RWPE1 (cell line): ENCODE results near the gene PRR20A.
"Not testable (repeated sequence)": the region's sequence is repeated elsewhere in the genome, so short reads cannot be mapped to it uniquely, and the experiment has no call there.

ENCODE experiments used
- CTCF ChIA-PET: fragments of 350-600 bp; sonication (Branson Sonifier 250); formaldehyde crosslinking; extraction: SDS; loops from one replicate; lab custom pipeline; 2021; lab: Yijun Ruan, JAX
- POLR2A ChIA-PET: fragments of 400-600 bp; formaldehyde crosslinking; extraction: SDS; loops from one replicate; lab custom pipeline; 2020; ENCODE audit warnings: antibody characterized with exemption; ENCODE audit not compliant: low non-redundant PET; lab: Yijun Ruan, JAX
- DNase-seq: peaks from one replicate; pipeline ENCODE4 v3.0.0; 2012; ENCODE audit warnings: low spot score
- H3K27ac ChIP-seq: fragments of 450-650 bp; 2 replicates; pipeline ENCODE4 v1.5.1; 2017
- TF ChIP-seq, protein P1 (sequence below): fragments of 450-650 bp; conservative IDR thresholded peaks from 2 replicates; pipeline ENCODE4 v1.5.1; 2017; ENCODE audit warnings: low read depth, mild to moderate bottlenecking

The PRR20A gene

DNA sequence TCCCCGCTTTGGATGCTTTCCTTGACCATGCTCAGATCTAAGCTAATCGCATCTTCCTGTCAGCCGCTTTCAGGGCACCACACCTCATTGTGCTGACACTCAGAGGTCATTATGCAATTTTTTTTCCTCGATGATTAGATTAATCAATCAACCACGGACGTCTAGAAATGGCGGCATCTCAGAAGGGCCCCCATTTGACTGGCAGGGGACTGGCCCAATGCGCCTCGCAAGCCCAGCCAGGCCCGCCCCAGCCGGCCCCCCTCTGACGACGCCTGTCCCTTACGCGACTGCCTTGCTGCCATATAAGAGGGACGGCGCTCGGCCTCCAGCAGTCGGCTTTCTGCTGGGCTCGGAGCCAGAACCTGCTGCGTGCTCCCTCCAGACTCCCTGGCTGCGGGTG lies 13.0 kb downstream of the PRR20A start, which contains the start of gene PRR20C:
PRR20C (plus strand) TSS at position 301 of the 400 bp plus-strand sequence. CDS start 387 bp downstream, outside the sequence.
- H3K27ac ChIP-seq, POLR2A ChIA-PET, DNase-seq, CTCF ChIA-PET: not testable (repeated sequence)

DNA sequence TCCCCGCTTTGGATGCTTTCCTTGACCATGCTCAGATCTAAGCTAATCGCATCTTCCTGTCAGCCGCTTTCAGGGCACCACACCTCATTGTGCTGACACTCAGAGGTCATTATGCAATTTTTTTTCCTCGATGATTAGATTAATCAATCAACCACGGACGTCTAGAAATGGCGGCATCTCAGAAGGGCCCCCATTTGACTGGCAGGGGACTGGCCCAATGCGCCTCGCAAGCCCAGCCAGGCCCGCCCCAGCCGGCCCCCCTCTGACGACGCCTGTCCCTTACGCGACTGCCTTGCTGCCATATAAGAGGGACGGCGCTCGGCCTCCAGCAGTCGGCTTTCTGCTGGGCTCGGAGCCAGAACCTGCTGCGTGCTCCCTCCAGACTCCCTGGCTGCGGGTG lies 19.6 kb downstream of the PRR20A start, which contains the start of gene PRR20D:
PRR20D (plus strand) TSS at position 301 of the 400 bp plus-strand sequence. CDS start 387 bp downstream, outside the sequence.
- H3K27ac ChIP-seq, POLR2A ChIA-PET, DNase-seq, CTCF ChIA-PET: not testable (repeated sequence)

DNA sequence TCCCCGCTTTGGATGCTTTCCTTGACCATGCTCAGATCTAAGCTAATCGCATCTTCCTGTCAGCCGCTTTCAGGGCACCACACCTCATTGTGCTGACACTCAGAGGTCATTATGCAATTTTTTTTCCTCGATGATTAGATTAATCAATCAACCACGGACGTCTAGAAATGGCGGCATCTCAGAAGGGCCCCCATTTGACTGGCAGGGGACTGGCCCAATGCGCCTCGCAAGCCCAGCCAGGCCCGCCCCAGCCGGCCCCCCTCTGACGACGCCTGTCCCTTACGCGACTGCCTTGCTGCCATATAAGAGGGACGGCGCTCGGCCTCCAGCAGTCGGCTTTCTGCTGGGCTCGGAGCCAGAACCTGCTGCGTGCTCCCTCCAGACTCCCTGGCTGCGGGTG lies 26.2 kb downstream of the PRR20A start, which contains the start of gene PRR20E:
PRR20E (plus strand) TSS at position 301 of the 400 bp plus-strand sequence. CDS start 387 bp downstream, outside the sequence.
- CTCF ChIA-PET, POLR2A ChIA-PET, DNase-seq, H3K27ac ChIP-seq: not testable (repeated sequence)

DNA sequence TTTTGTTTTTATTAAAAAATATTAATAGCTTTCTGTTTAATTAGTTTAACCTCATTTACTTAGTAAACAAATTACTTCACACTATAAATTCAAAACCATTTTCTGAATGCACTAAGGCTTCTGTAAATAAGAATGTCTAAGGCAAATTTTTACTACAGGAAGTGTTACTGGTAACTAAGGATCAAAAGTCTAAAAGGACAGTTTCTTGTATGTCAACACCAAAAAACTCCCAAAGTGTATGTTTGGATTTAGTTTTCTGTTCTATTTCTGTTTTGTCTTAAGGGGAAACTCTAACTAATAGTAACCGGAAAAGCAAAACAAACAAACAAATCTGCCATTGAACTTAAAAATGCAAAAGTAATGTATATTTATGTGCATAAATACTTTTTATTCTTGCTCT lies 50.9 kb downstream of the PRR20A start:
- TF ChIP-seq, protein P1, sequence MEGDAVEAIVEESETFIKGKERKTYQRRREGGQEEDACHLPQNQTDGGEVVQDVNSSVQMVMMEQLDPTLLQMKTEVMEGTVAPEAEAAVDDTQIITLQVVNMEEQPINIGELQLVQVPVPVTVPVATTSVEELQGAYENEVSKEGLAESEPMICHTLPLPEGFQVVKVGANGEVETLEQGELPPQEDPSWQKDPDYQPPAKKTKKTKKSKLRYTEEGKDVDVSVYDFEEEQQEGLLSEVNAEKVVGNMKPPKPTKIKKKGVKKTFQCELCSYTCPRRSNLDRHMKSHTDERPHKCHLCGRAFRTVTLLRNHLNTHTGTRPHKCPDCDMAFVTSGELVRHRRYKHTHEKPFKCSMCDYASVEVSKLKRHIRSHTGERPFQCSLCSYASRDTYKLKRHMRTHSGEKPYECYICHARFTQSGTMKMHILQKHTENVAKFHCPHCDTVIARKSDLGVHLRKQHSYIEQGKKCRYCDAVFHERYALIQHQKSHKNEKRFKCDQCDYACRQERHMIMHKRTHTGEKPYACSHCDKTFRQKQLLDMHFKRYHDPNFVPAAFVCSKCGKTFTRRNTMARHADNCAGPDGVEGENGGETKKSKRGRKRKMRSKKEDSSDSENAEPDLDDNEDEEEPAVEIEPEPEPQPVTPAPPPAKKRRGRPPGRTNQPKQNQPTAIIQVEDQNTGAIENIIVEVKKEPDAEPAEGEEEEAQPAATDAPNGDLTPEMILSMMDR: no peak
- CTCF ChIA-PET: no interaction called here
- no peak overlapping the region for H3K27ac ChIP-seq
- no peak for DNase-seq
- POLR2A ChIA-PET: no interaction called here
